ENCODE data around the gene VAV2. TPM values are rescaled to one million over a fixed set of nuclear protein-coding genes. Genes with fewer than 3 reads are reported as not detected.

Gene VAV2
- total RNA-seq, 4 donors from 2014 or later, result 15.0 to 25.7 (median 20.5) TPM

- Histone ChIP-seq H3K36me3 (peaks cover 8 to 14% of the 10 kb centered on the region in 2 donors), H3K27me3 (no peaks in the 10 kb centered on the region), H3K4me3 (replicated peaks in 1 of 3) (no peak overlapping the region), H3K9me3 (no peaks in the 10 kb centered on the region), H3K27ac (no peak overlapping the region), H3K4me1 (peaks cover 5 to 14% of the 10 kb centered on the region in 2 donors)
- TF ChIP-seq CTCF (IDR thresholded peaks at IDR 0.05) (no peak), POLR2A (IDR thresholded peaks at IDR 0.05) (no peak)
- 93 to 97% methylated on average over 13 to 14 of the region's 17 CpGs for WGBS, 2 donors
- DNase-seq, result no peak
- intact Hi-C loops (cut with DNase I), result no loop called here
These were observed 187.9 kb downstream of the VAV2 start for GRCh38 chr9:133804199-133804598.

DNA sequence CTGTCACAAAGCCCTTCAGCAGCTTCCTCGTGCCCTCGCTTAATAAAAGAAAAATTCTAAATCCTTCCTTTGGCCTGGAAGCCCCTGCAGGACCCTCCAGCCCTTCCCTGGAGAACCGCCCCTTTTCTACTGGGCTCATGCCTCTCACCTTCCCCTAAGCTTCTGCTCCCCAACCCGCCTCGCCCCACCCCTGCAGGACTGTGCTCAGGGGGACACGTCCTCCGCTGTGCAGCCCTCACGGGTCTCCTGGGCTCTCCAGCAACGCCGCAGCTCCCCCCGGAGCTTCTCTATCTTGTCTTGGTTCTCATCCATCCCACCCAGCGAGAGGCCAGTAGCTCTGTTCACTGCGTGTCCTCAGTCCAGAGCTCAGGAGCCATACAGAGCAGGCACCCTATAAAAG, 188.4 kb downstream of the VAV2 start:
- peaks cover 6 to 12% of the 10 kb centered on the region in 2 donors for H3K36me3 ChIP-seq
- no peak for DNase-seq
- intact Hi-C loops (cut with DNase I), result no loop called here

GRCh38 chr9:133803028-133803585, 189.0 kb downstream of the VAV2 start:
- Histone ChIP-seq H3K4me3 (replicated peaks in 1 of 3) (no peak overlapping the region), H3K27me3 (no peaks in the 10 kb centered on the region), H3K4me1 (peaks cover 5 to 14% of the 10 kb centered on the region in 2 donors), H3K36me3 (peaks cover 4 to 11% of the 10 kb centered on the region in 2 donors), H3K27ac (no peak overlapping the region), H3K9me3 (no peaks in the 10 kb centered on the region)
- DNase-seq, result peak; percentile 78 to 85
- intact Hi-C loops (cut with DNase I), result no loop called here
- TF ChIP-seq CTCF (IDR thresholded peaks at IDR 0.05) (no peak), POLR2A (IDR thresholded peaks at IDR 0.05) (no peak)
- WGBS, 2 donors, result 42 to 51% methylated on average over 14 to 19 of the region's 21 CpGs

More for the DNA sequence above, 188.4 kb downstream of the VAV2 start:
- Histone ChIP-seq H3K27me3 (no peaks in the 10 kb centered on the region), H3K9me3 (no peaks in the 10 kb centered on the region), H3K27ac (no peak overlapping the region), H3K4me3 (replicated peaks in 1 of 3) (no peak overlapping the region), H3K4me1 (peaks cover 5 to 14% of the 10 kb centered on the region in 2 donors)
- WGBS, 2 donors, result 86 to 94% methylated on average over 13 of the region's 13 CpGs
- TF ChIP-seq POLR2A (IDR thresholded peaks at IDR 0.05) (no peak), CTCF (IDR thresholded peaks at IDR 0.05) (no peak)

- TF ChIP-seq POLR2A (IDR thresholded peaks at IDR 0.05) (no peak), CTCF (IDR thresholded peaks at IDR 0.05) (no peak)
These were observed 190.4 kb downstream of the VAV2 start for GRCh38 chr9:133801739-133802138.

GRCh38 chr9:133800266-133800665, 191.9 kb downstream of the VAV2 start:
- DNase-seq, result no peak
- H3K27me3 ChIP-seq, result no peaks in the 10 kb centered on the region
- TF ChIP-seq POLR2A (IDR thresholded peaks at IDR 0.05) (no peak), CTCF (IDR thresholded peaks at IDR 0.05) (no peak)
- H3K36me3 ChIP-seq, result no peaks in the 10 kb centered on the region
- H3K9me3 ChIP-seq, result no peaks in the 10 kb centered on the region
- intact Hi-C loops (cut with DNase I), result no loop called here
- 94 to 96% methylated on average over 10 to 13 of the region's 13 CpGs for WGBS, 2 donors
- no peak overlapping the region for H3K27ac ChIP-seq
- H3K4me3 ChIP-seq (replicated peaks in 1 of 3), result no peak overlapping the region
- H3K4me1 ChIP-seq, result peaks cover 5 to 14% of the 10 kb centered on the region in 2 donors

More at GRCh38 chr9:133801739-133802138, 190.4 kb downstream of the VAV2 start:
- H3K4me3 ChIP-seq (replicated peaks in 1 of 3), result no peak overlapping the region
- H3K27me3 ChIP-seq, result no peaks in the 10 kb centered on the region
- 85 to 94% methylated on average over 10 of the region's 10 CpGs for WGBS, 2 donors
- H3K9me3 ChIP-seq, result no peaks in the 10 kb centered on the region
- H3K27ac ChIP-seq, result no peak overlapping the region
- intact Hi-C loops (cut with DNase I), result no loop called here
- no peak for DNase-seq
- H3K36me3 ChIP-seq, result peaks cover 0 to under 1% of the 10 kb centered on the region in 2 donors
- peaks cover 5 to 14% of the 10 kb centered on the region in 2 donors for H3K4me1 ChIP-seq
